GM21528 (cell line): ENCODE measurements around the gene PKHD1.

Experiments used
- ATAC-seq: cut with Tn5 transposase; IDR thresholded peaks from one replicate; pipeline ENCODE4 v1.9.1; 2021; ENCODE audit warnings: mild to moderate bottlenecking, moderate library complexity; ENCODE audit not compliant: unreplicated experiment, low FRiP score

The PKHD1 gene

GRCh38 chr6:52087498-52087999 lies at the start of gene PKHD1:
PKHD1 (minus strand) TSS chr6:52087613; CDS start chr6:52084933, 2,680 bp downstream.
- no peak for ATAC-seq

- no peak for ATAC-seq
These were observed 49.6 kb upstream of the PKHD1 start for GRCh38 chr6:52136934-52137467.

GRCh38 chr6:52136055-52136454 lies 48.6 kb upstream of the PKHD1 start:
- no peak for ATAC-seq

GRCh38 chr6:52135217-52135616 lies 47.8 kb upstream of the PKHD1 start:
- no peak for ATAC-seq

GRCh38 chr6:52134011-52134410 lies 46.6 kb upstream of the PKHD1 start:
- no peak for ATAC-seq

- no peak for ATAC-seq
These were observed 45.9 kb upstream of the PKHD1 start for GRCh38 chr6:52133324-52133723.

GRCh38 chr6:52132292-52132691 lies 44.9 kb upstream of the PKHD1 start:
- ATAC-seq, result no peak

GRCh38 chr6:52130440-52130839 lies 43.0 kb upstream of the PKHD1 start:
- ATAC-seq, result no peak

- ATAC-seq, result no peak
These were observed 40.5 kb upstream of the PKHD1 start for GRCh38 chr6:52127957-52128356.

- ATAC-seq, result no peak
These were observed 38.8 kb upstream of the PKHD1 start for GRCh38 chr6:52126231-52126630.

- no peak for ATAC-seq
These were observed 38.2 kb upstream of the PKHD1 start for GRCh38 chr6:52125572-52125971.

GRCh38 chr6:52125139-52125538 lies 37.7 kb upstream of the PKHD1 start:
- no peak for ATAC-seq

- ATAC-seq, result no peak
These were observed 37.0 kb upstream of the PKHD1 start for GRCh38 chr6:52124126-52125121.

GRCh38 chr6:52123251-52123650 lies 35.8 kb upstream of the PKHD1 start:
- no peak for ATAC-seq

- no peak for ATAC-seq
These were observed 29.9 kb upstream of the PKHD1 start for GRCh38 chr6:52117352-52117751.

- ATAC-seq, result no peak
These were observed 29.2 kb upstream of the PKHD1 start for GRCh38 chr6:52116605-52116948.

- ATAC-seq, result no peak
These were observed 28.6 kb upstream of the PKHD1 start for GRCh38 chr6:52115891-52116604.

GRCh38 chr6:52115145-52115741 lies 27.8 kb upstream of the PKHD1 start:
- ATAC-seq, result no peak

GRCh38 chr6:52109171-52109571 lies 21.8 kb upstream of the PKHD1 start:
- no peak for ATAC-seq

- ATAC-seq, result no peak
These were observed 20.7 kb upstream of the PKHD1 start for GRCh38 chr6:52108128-52108527.

GRCh38 chr6:52106994-52107393 lies 19.6 kb upstream of the PKHD1 start:
- ATAC-seq, result no peak
